ELR (cell line): ENCODE results near the gene GSG1.

Experiments used
- DNase-seq: peaks from one replicate; pipeline ENCODE4 v3.0.0-alpha.2; 2015; ENCODE audit warnings: low read depth

GSG1 gene

GRCh38 chr12:13103391-13104033 lies at the start of gene GSG1:
GSG1 (minus strand) TSS chr12:13103667; CDS start chr12:13103512, 155 bp downstream.
- peak; percentile 61 for DNase-seq

GRCh38 chr12:13153180-13153579 lies 49.7 kb upstream of the GSG1 start:
- no peak for DNase-seq

- DNase-seq = no peak
Observed at GRCh38 chr12:13152756-13153155, 49.3 kb upstream of the GSG1 start.

- no peak for DNase-seq
Observed at GRCh38 chr12:13152281-13152680, 48.8 kb upstream of the GSG1 start.

- no peak for DNase-seq
Observed at GRCh38 chr12:13149411-13149810, 45.9 kb upstream of the GSG1 start.

GRCh38 chr12:13148485-13148847 lies 45.0 kb upstream of the GSG1 start:
- DNase-seq = no peak

- no peak for DNase-seq
Observed at GRCh38 chr12:13147688-13148484, 44.4 kb upstream of the GSG1 start.

GRCh38 chr12:13146336-13146938 lies 43.0 kb upstream of the GSG1 start:
- DNase-seq = no peak

- no peak for DNase-seq
Observed at GRCh38 chr12:13144266-13144828, 40.9 kb upstream of the GSG1 start.

- DNase-seq = no peak
Observed at GRCh38 chr12:13142747-13143146, 39.3 kb upstream of the GSG1 start.

- DNase-seq = no peak
Observed at GRCh38 chr12:13141686-13142085, 38.2 kb upstream of the GSG1 start.

- DNase-seq = peak; percentile 94
Observed at GRCh38 chr12:13135371-13136178, 32.1 kb upstream of the GSG1 start.

- DNase-seq = no peak
Observed at GRCh38 chr12:13133886-13134285, 30.4 kb upstream of the GSG1 start.

- DNase-seq = no peak
Observed at GRCh38 chr12:13130981-13131380, 27.5 kb upstream of the GSG1 start.

- DNase-seq = no peak
Observed at GRCh38 chr12:13128291-13128965, 25.0 kb upstream of the GSG1 start.

GRCh38 chr12:13127444-13127843 lies 24.0 kb upstream of the GSG1 start:
- no peak for DNase-seq

- no peak for DNase-seq
Observed at GRCh38 chr12:13126494-13126893, 23.0 kb upstream of the GSG1 start.

GRCh38 chr12:13125996-13126395 lies 22.5 kb upstream of the GSG1 start:
- DNase-seq = no peak

- DNase-seq = peak; percentile 79
Observed at GRCh38 chr12:13124656-13125505, 21.4 kb upstream of the GSG1 start.

- DNase-seq = no peak
Observed at GRCh38 chr12:13121568-13121967, 18.1 kb upstream of the GSG1 start.

GRCh38 chr12:13120413-13120812 lies 16.9 kb upstream of the GSG1 start:
- DNase-seq = no peak
